H9 (cell line): ENCODE measurements around the gene RPL10A. TPM values are rescaled to one million over a fixed set of nuclear protein-coding genes. Genes with fewer than 3 reads are reported as not detected.

Source experiments
- DNase-seq: peaks from one replicate; pipeline ENCODE4 v3.0.0-alpha.2; 2017
- H2AFZ ChIP-seq: one replicate; pipeline ENCODE4 v1.6.1; 2013; ENCODE audit warnings: mild to moderate bottlenecking, low read length, control low read depth, moderate library complexity
- H2AK5ac ChIP-seq: 2 replicates; pipeline ENCODE4 v1.6.1; 2013; ENCODE audit warnings: low read length, control low read depth, mixed read lengths; ENCODE audit not compliant: insufficient read length
- H2BK120ac ChIP-seq: one replicate; pipeline ENCODE4 v1.6.1; 2013; ENCODE audit warnings: low read depth, mild to moderate bottlenecking, low read length, control low read depth, inconsistent platforms; ENCODE audit not compliant: poor library complexity, severe bottlenecking
- H2BK12ac ChIP-seq: 2 replicates; pipeline ENCODE4 v1.6.1; 2013; ENCODE audit warnings: low read length, control low read depth, mixed read lengths, low read depth; ENCODE audit not compliant: insufficient read length
- H2BK15ac ChIP-seq: 2 replicates; pipeline ENCODE4 v1.6.1; 2013; ENCODE audit warnings: low read depth, low read length, control low read depth
- H2BK20ac ChIP-seq: one replicate; pipeline ENCODE4 v1.6.1; 2013; ENCODE audit warnings: low read depth, mild to moderate bottlenecking, low read length, control low read depth, inconsistent platforms; ENCODE audit not compliant: poor library complexity, severe bottlenecking
- H2BK5ac ChIP-seq: 2 replicates; pipeline ENCODE4 v1.6.1; 2013; ENCODE audit warnings: low read length, control low read depth, mixed read lengths; ENCODE audit not compliant: insufficient read length
- H3K14ac ChIP-seq: 2 replicates; pipeline ENCODE4 v1.6.1; 2013; ENCODE audit warnings: low read length, control low read depth; ENCODE audit not compliant: insufficient read depth
- H3K18ac ChIP-seq: 2 replicates; pipeline ENCODE4 v1.6.1; 2013; ENCODE audit warnings: low read depth, mild to moderate bottlenecking, mixed read lengths, low read length, control low read depth; ENCODE audit not compliant: insufficient read length
- H3K23ac ChIP-seq: 2 replicates; pipeline ENCODE4 v1.6.1; 2013; ENCODE audit warnings: low read length, control low read depth, mixed read lengths, low read depth; ENCODE audit not compliant: insufficient read length
- H3K23me2 ChIP-seq: 2 replicates; pipeline ENCODE4 v1.6.1; 2013; ENCODE audit warnings: low read depth, mild to moderate bottlenecking, mixed read lengths, low read length, control low read depth; ENCODE audit not compliant: insufficient read length, poor library complexity, severe bottlenecking
- H3K27ac ChIP-seq: 2 replicates; pipeline ENCODE4 v1.5.1; 2013; ENCODE audit warnings: low read length, control low read depth, mixed read lengths, low read depth; ENCODE audit not compliant: insufficient read length
- H3K27me3 ChIP-seq: 2 replicates; pipeline ENCODE4 v1.6.1; 2013; ENCODE audit warnings: low read length, control low read depth, inconsistent platforms; ENCODE audit not compliant: insufficient read depth
- H3K4ac ChIP-seq: 2 replicates; pipeline ENCODE4 v1.6.1; 2013; ENCODE audit warnings: low read depth, mild to moderate bottlenecking, control low read depth, inconsistent platforms, low read length, moderate library complexity
- H3K4me1 ChIP-seq: 2 replicates; pipeline ENCODE4 v1.6.1; 2013; ENCODE audit warnings: low read length, control low read depth, inconsistent platforms; ENCODE audit not compliant: insufficient read depth
- H3K4me2 ChIP-seq: 2 replicates; pipeline ENCODE4 v1.6.1; 2013; ENCODE audit warnings: low read length, control low read depth, mixed read lengths; ENCODE audit not compliant: insufficient read length, insufficient read depth
- H3K56ac ChIP-seq: 2 replicates; pipeline ENCODE4 v1.6.1; 2013; ENCODE audit warnings: low read depth, mild to moderate bottlenecking, mixed read lengths, low read length, control low read depth; ENCODE audit not compliant: insufficient read length
- H3K79me1 ChIP-seq: 2 replicates; pipeline ENCODE4 v1.6.1; 2013; ENCODE audit warnings: low read depth, mild to moderate bottlenecking, moderate library complexity, low read length, control low read depth, inconsistent platforms; ENCODE audit not compliant: insufficient read depth, poor library complexity, severe bottlenecking
- H3K79me2 ChIP-seq: 2 replicates; pipeline ENCODE4 v1.6.1; 2013; ENCODE audit warnings: low read length, control low read depth, inconsistent platforms; ENCODE audit not compliant: insufficient read depth
- H3K9ac ChIP-seq: 2 replicates; pipeline ENCODE4 v1.6.1; 2013; ENCODE audit warnings: low read length, control low read depth, mixed read lengths; ENCODE audit not compliant: insufficient read length; ENCODE audit errors: extremely low read depth
- H3K9me3 ChIP-seq: one replicate; pipeline ENCODE4 v1.6.1; 2013; ENCODE audit warnings: low read depth, low read length, inconsistent platforms; ENCODE audit not compliant: control insufficient read depth
- H3T11ph ChIP-seq: one replicate; pipeline ENCODE4 v1.6.1; 2013; ENCODE audit warnings: mild to moderate bottlenecking, low read length, control low read depth, inconsistent platforms
- H4K20me1 ChIP-seq: one replicate; pipeline ENCODE4 v1.6.1; 2013; ENCODE audit not compliant: control insufficient read depth, insufficient read length, insufficient read depth
- H4K5ac ChIP-seq: 2 replicates; pipeline ENCODE4 v1.6.1; 2013; ENCODE audit warnings: low read depth, mild to moderate bottlenecking, mixed read lengths, low read length, control low read depth; ENCODE audit not compliant: insufficient read length
- H4K8ac ChIP-seq: replicated peaks from 2 replicates; pipeline ENCODE4 v1.6.1; 2013; ENCODE audit warnings: low read length, control low read depth, mixed read lengths, low read depth; ENCODE audit not compliant: insufficient read length
- H4K91ac ChIP-seq: 2 replicates; pipeline ENCODE4 v1.6.1; 2013; ENCODE audit warnings: low read depth, mild to moderate bottlenecking, moderate library complexity, mixed read lengths, low read length, control low read depth; ENCODE audit not compliant: insufficient read length
- H3K27ac Mint-ChIP-seq, 3 experiments: 2 replicates in 2 of 3; 3 replicates in 1 of 3; pipeline ENCODE4 v1.8.0; 2020 to 2021; ENCODE audit warnings: mixed read lengths in 3 of 3, mild to moderate bottlenecking in 1 of 3, moderate library complexity in 1 of 3
- H3K27me3 Mint-ChIP-seq: 2 replicates; pipeline ENCODE4 v1.8.0; 2021; ENCODE audit warnings: low read depth, mild to moderate bottlenecking, moderate library complexity, mixed read lengths
- H3K36me3 Mint-ChIP-seq, 3 experiments: 2 replicates in 2 of 3; 3 replicates in 1 of 3; pipeline ENCODE4 v1.8.0; 2020 to 2021; ENCODE audit warnings: low read depth in 3 of 3, mixed read lengths in 3 of 3; ENCODE audit not compliant: insufficient read depth in 1 of 3
- H3K4me1 Mint-ChIP-seq, 2 experiments: 2 replicates each; pipeline ENCODE4 v1.8.0; 2020; ENCODE audit warnings: mixed read lengths in 2 of 2
- H3K4me3 Mint-ChIP-seq, 2 experiments: 2 replicates in 1 of 2; 3 replicates in 1 of 2; pipeline ENCODE4 v1.8.0; 2020 to 2021; ENCODE audit warnings: mild to moderate bottlenecking in 2 of 2, mixed read lengths in 2 of 2, moderate library complexity in 1 of 2
- H3K9me3 Mint-ChIP-seq, 2 experiments: 2 replicates in 1 of 2; 3 replicates in 1 of 2; pipeline ENCODE4 v1.8.0; 2020; ENCODE audit warnings: mild to moderate bottlenecking in 2 of 2, mixed read lengths in 2 of 2, moderate library complexity in 1 of 2
- WGBS: extraction: QIAGEN DNeasy Blood & Tissue Kit; methylation state at CpG from one replicate; pipeline ENCODE4 v1.1.7; 2013; ENCODE audit warnings: missing lambda C conversion rate, low lambda C conversion rate, mixed read lengths; ENCODE audit not compliant: insufficient read length; ENCODE audit errors: extremely low coverage; 5-methylcytosine and 5-hydroxymethylcytosine counted together
- total RNA-seq: library from RNA; stranded (reverse); gene quantifications from 2 replicates; pipeline ENCODE4 v1.2.1, GENCODE V29; 2021
- TF ChIP-seq, protein P1 (sequence below): fragments of 200-600 bp; sonication (generic); conservative IDR thresholded peaks from 3 replicates; pipeline ENCODE4 v1.8.0; 2021; ENCODE audit warnings: antibody characterized with exemption, mild to moderate bottlenecking

The RPL10A gene
- total RNA-seq, 1 experiment from 2014 or later = 1,830 TPM

- Histone ChIP-seq H3K14ac (peak overlapping the region; percentile 60), H3K4me2 (peak overlapping the region; percentile 46), H3K79me1 (no peaks in the 10 kb centered on the region), H3K56ac (no peak overlapping the region), H2BK12ac (no peak overlapping the region), H3K9ac (no peak overlapping the region), H3K4me1 (peaks cover 14% of the 10 kb centered on the region; the same call in 1 of the 2 replicates), H3K79me2 (peaks cover 2% of the 10 kb centered on the region; the same call in 1 of the 2 replicates), H2BK15ac (no peak overlapping the region), H4K20me1 (peaks cover 3% of the 10 kb centered on the region), H2BK20ac (no peak overlapping the region), H2AFZ (no peak overlapping the region), H2AK5ac (no peak overlapping the region), H3K23ac (no peak overlapping the region), H2BK120ac (no peak overlapping the region), H4K91ac (no peak overlapping the region), H4K8ac (no peak overlapping the region), H4K5ac (no peak overlapping the region), H3K4ac (no peak overlapping the region), H3K18ac (peak overlapping the region; percentile 29), H3K23me2 (peaks cover 22% of the 10 kb centered on the region), H3K27ac (no peak overlapping the region), H3T11ph (no peak overlapping the region), H3K27me3 (no peaks in the 10 kb centered on the region; the same call in 1 of the 2 replicates), H2BK5ac (no peak overlapping the region), H3K9me3 (no peaks in the 10 kb centered on the region)
- Mint-ChIP-seq H3K27me3 (peaks cover 7% of the 10 kb centered on the region), H3K36me3 (no peaks in the 10 kb centered on the region; a peak in 1 of 7 replicates), H3K9me3 (no peaks in the 10 kb centered on the region; a peak in 1 of 5 replicates), H3K4me3 (peak overlapping the region; percentile 55 to 78), H3K27ac (peak overlapping the region; percentile 92 to 96 (median 95); a peak in 6 of 7 replicates), H3K4me1 (peaks cover 72 to 80% of the 10 kb centered on the region in 2 experiments)
- peak; percentile 88 for DNase-seq
- TF ChIP-seq, protein P1, sequence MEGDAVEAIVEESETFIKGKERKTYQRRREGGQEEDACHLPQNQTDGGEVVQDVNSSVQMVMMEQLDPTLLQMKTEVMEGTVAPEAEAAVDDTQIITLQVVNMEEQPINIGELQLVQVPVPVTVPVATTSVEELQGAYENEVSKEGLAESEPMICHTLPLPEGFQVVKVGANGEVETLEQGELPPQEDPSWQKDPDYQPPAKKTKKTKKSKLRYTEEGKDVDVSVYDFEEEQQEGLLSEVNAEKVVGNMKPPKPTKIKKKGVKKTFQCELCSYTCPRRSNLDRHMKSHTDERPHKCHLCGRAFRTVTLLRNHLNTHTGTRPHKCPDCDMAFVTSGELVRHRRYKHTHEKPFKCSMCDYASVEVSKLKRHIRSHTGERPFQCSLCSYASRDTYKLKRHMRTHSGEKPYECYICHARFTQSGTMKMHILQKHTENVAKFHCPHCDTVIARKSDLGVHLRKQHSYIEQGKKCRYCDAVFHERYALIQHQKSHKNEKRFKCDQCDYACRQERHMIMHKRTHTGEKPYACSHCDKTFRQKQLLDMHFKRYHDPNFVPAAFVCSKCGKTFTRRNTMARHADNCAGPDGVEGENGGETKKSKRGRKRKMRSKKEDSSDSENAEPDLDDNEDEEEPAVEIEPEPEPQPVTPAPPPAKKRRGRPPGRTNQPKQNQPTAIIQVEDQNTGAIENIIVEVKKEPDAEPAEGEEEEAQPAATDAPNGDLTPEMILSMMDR = no peak
- WGBS = no CpG with 5 or more reads among the region's 28 CpGs
Measured at GRCh38 chr6:35489995-35490791, 22.0 kb downstream of the RPL10A start.
